GM06990 (cell line): ENCODE results near the gene MN1.

Experiments used
- DNase-seq: peaks from one replicate; pipeline ENCODE4 v3.0.0-alpha.2; 2011; ENCODE audit not compliant: insufficient read length; ENCODE audit errors: extremely low read depth
- H3K27me3 ChIP-seq: replicated peaks from 2 replicates; pipeline ENCODE4 v1.6.0; 2011; ENCODE audit warnings: low read length; ENCODE audit not compliant: control insufficient read depth, insufficient read depth
- H3K36me3 ChIP-seq: 2 replicates; pipeline ENCODE4 v1.5.1; 2011; ENCODE audit warnings: low read length; ENCODE audit not compliant: control insufficient read depth, insufficient read depth
- H3K4me3 ChIP-seq: replicated peaks from 2 replicates; pipeline ENCODE4 v1.5.1; 2011; ENCODE audit warnings: low read depth, mild to moderate bottlenecking, control low read depth, low read length
- CTCF ChIP-seq: IDR thresholded peaks from 2 replicates; pipeline ENCODE4 v1.5.1; 2011; ENCODE audit warnings: low read length, control low read depth, mild to moderate bottlenecking, inconsistent platforms; ENCODE audit not compliant: insufficient read depth, poor library complexity, severe bottlenecking

Gene MN1

GRCh38 chr22:27772984-27773498 is 28.5 kb downstream of the MN1 start:
- Histone ChIP-seq H3K4me3 (no peak overlapping the region), H3K36me3 (no peaks in the 10 kb centered on the region), H3K27me3 (no peaks in the 10 kb centered on the region; the same call in 1 of the 2 replicates)
- no peak for TF ChIP-seq CTCF
- no peak for DNase-seq

DNA sequence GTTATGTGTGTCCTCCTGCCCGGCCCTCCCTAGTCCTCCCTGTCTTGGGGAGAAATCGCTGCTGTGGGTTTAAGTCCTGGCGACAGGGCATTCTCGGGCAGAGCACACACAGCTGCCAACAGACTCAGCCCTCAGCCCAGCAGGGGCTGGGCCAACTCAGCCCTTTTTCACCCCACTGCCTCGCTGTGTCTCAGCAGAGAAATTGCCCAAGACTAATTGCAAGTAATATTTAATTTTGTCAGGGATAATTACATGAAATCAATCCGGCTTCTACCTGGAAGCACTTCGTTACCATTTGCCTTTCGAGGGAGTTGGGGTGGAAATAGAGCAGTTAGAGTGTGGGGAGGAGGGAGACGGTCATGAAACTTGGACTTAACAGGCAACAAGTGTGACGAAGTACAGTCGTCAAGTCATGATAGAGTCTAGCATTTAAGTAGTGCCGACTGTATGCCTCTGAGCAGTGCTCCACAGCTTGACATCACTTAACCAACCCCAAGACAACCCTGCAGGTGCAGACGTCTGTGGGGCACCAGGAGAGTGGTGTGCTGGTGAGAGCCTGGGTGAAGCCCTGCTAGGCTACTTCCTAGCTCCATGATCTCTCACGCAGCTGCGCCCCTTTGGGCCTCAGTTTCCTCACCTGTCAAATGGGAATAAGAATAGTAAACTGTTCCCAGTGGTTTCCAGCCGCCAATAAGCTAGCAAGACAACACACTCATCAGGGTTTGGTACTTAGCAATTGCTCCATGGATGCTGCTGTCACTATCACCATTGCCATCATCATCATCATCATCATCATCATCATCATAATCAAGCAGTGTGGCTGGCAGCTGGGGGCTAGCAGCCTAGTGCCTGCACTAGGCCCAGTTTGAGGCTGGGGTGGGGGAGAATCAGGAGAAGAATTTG is 29.2 kb downstream of the MN1 start:
- H3K4me3 ChIP-seq: no peak overlapping the region
- TF ChIP-seq CTCF: no peak
- no peak for DNase-seq

GRCh38 chr22:27771637-27772036 is 29.9 kb downstream of the MN1 start:
- H3K27me3 ChIP-seq: no peaks in the 10 kb centered on the region; the same call in 1 of the 2 replicates
- no peak for DNase-seq
- no peak overlapping the region for H3K4me3 ChIP-seq
- H3K36me3 ChIP-seq: no peaks in the 10 kb centered on the region
- no peak for TF ChIP-seq CTCF

More for the DNA sequence above, 29.2 kb downstream of the MN1 start:
- no peaks in the 10 kb centered on the region; the same call in 1 of the 2 replicates for H3K27me3 ChIP-seq
- H3K36me3 ChIP-seq: no peaks in the 10 kb centered on the region

- no peaks in the 10 kb centered on the region; the same call in 1 of the 2 replicates for H3K27me3 ChIP-seq
- H3K36me3 ChIP-seq: no peaks in the 10 kb centered on the region
- no peak for TF ChIP-seq CTCF
- no peak for DNase-seq
- H3K4me3 ChIP-seq: no peak overlapping the region
These were observed 32.5 kb downstream of the MN1 start for GRCh38 chr22:27769012-27769411.

- TF ChIP-seq CTCF: no peak
- H3K36me3 ChIP-seq: no peaks in the 10 kb centered on the region
- no peaks in the 10 kb centered on the region; the same call in 1 of the 2 replicates for H3K27me3 ChIP-seq
- H3K4me3 ChIP-seq: no peak overlapping the region
- no peak for DNase-seq
These were observed 33.4 kb downstream of the MN1 start for GRCh38 chr22:27768027-27768653.
